ENCODE results near the gene WNT7A. TPM values are rescaled to one million over a fixed set of nuclear protein-coding genes. Genes with fewer than 3 reads are reported as not detected.

Gene WNT7A
- total RNA-seq, 1 experiment from 2014 or later: not detected

- DNase-seq: no peak
- H3K23ac ChIP-seq (ENCODE audit: insufficient read length, low read depth, low read length): no peak overlapping the region
- no peaks in the 10 kb centered on the region for H4K20me1 ChIP-seq (ENCODE audit: control insufficient read depth, insufficient read depth, insufficient read length)
- Mint-ChIP-seq H3K27me3 (ENCODE audit: low read depth) (peaks cover 7% of the 10 kb centered on the region), H3K9me3 (peaks cover 0 to 4% of the 10 kb centered on the region in 2 experiments; a peak in 3 of 5 replicates), H3K4me1 (peaks cover 8 to 15% of the 10 kb centered on the region in 2 experiments; a peak in 3 of 4 replicates), H3K36me3 (ENCODE audit: insufficient read depth in 1 of 3, low read depth in 3 of 3) (no peaks in the 10 kb centered on the region; a peak in 1 of 7 replicates), H3K4me3 (no peak overlapping the region), H3K27ac (no peak overlapping the region)
- H4K91ac ChIP-seq (ENCODE audit: insufficient read length, low read depth, low read length): no peak overlapping the region
- H3K4me2 ChIP-seq (ENCODE audit: insufficient read depth, insufficient read length, low read length): no peak overlapping the region
- no peak overlapping the region for H2BK5ac ChIP-seq (ENCODE audit: insufficient read length, low read length)
- no peak overlapping the region for H4K5ac ChIP-seq (ENCODE audit: insufficient read length, low read depth, low read length)
- no peak overlapping the region for H2AFZ ChIP-seq (ENCODE audit: low read length)
- H3K14ac ChIP-seq (ENCODE audit: insufficient read depth, low read length): no peak overlapping the region
- no peak overlapping the region for H4K8ac ChIP-seq (replicated peaks; ENCODE audit: insufficient read length, low read depth, low read length)
- peaks cover 2% of the 10 kb centered on the region for H3K9me3 ChIP-seq (ENCODE audit: control insufficient read depth, low read depth, low read length)
- WGBS (ENCODE audit: extremely low coverage, insufficient read length, low lambda C conversion rate): no CpG with 5 or more reads among the region's 5 CpGs
- H2BK12ac ChIP-seq (ENCODE audit: insufficient read length, low read depth, low read length): no peak overlapping the region
- H3T11ph ChIP-seq (ENCODE audit: low read length): no peak overlapping the region
- no peak for TF ChIP-seq CTCF (conservative IDR thresholded peaks at IDR 0.05)
- no peaks in the 10 kb centered on the region for H3K4me1 ChIP-seq (ENCODE audit: insufficient read depth, low read length)
- no peaks in the 10 kb centered on the region for H3K79me1 ChIP-seq (ENCODE audit: insufficient read depth, low read depth, low read length, poor library complexity, severe bottlenecking)
- no peak overlapping the region for H2BK20ac ChIP-seq (ENCODE audit: low read depth, low read length, poor library complexity, severe bottlenecking)
- H3K27ac ChIP-seq (ENCODE audit: insufficient read length, low read depth, low read length): no peak overlapping the region
- no peaks in the 10 kb centered on the region for H3K23me2 ChIP-seq (ENCODE audit: insufficient read length, low read depth, low read length, poor library complexity, severe bottlenecking)
- H2BK120ac ChIP-seq (ENCODE audit: low read depth, low read length, poor library complexity, severe bottlenecking): no peak overlapping the region
- no peak overlapping the region for H2BK15ac ChIP-seq (ENCODE audit: low read depth, low read length)
- no peak overlapping the region for H3K9ac ChIP-seq (ENCODE audit: extremely low read depth, insufficient read length, low read length)
- H3K4ac ChIP-seq (ENCODE audit: low read depth, low read length): no peak overlapping the region
- H3K79me2 ChIP-seq (ENCODE audit: insufficient read depth, low read length): no peaks in the 10 kb centered on the region
- H3K18ac ChIP-seq (ENCODE audit: insufficient read length, low read depth, low read length): no peak overlapping the region
- no peaks in the 10 kb centered on the region for H3K27me3 ChIP-seq (ENCODE audit: insufficient read depth, low read length)
- H3K56ac ChIP-seq (ENCODE audit: insufficient read length, low read depth, low read length): no peak overlapping the region
- H2AK5ac ChIP-seq (ENCODE audit: insufficient read length, low read length): no peak overlapping the region
These were observed 57.8 kb downstream of the WNT7A start for GRCh38 chr3:13822042-13822441.

Measured in H9 (cell line).